Measurements from ENCODE around the gene NAIF1.
"Not testable (repeated sequence)": the region's sequence is repeated elsewhere in the genome, so short reads cannot be mapped to it uniquely, and the experiment has no call there.

NAIF1 gene

GRCh38 chr9:128115187-128116103, 48.3 kb upstream of the NAIF1 start:
- Histone ChIP-seq H3K4me1 (ENCODE audit: insufficient read depth, low read length, severe bottlenecking) (peaks cover 22% of the 10 kb centered on the region), H3K9me3 (ENCODE audit: low read length) (no peaks in the 10 kb centered on the region), H3K9me2 (ENCODE audit: low read depth, low read length) (no peaks in the 10 kb centered on the region), H3K79me2 (ENCODE audit: insufficient read depth, low read length) (no peaks in the 10 kb centered on the region), H3K27ac (ENCODE audit: low read depth, low read length, poor library complexity, severe bottlenecking) (peak overlapping the region; percentile 77), H3F3A (ENCODE audit: insufficient read depth, low read length) (peaks cover 4% of the 10 kb centered on the region; the same call in 1 of the 2 replicates), H3K9ac (ENCODE audit: low read length) (no peak overlapping the region; the same call in 1 of the 2 replicates), H3K4me3 (ENCODE audit: low read depth, low read length, poor library complexity, severe bottlenecking) (no peak overlapping the region), H3K27me3 (ENCODE audit: insufficient read depth, low read length) (no peaks in the 10 kb centered on the region), H3K36me3 (ENCODE audit: insufficient read depth, low read length) (peaks cover 36% of the 10 kb centered on the region), H4K20me1 (ENCODE audit: insufficient read depth, low read length) (no peaks in the 10 kb centered on the region), H2AFZ (ENCODE audit: low read length) (no peak overlapping the region), H3K4me2 (ENCODE audit: low read length) (peak overlapping the region; percentile 6; the same call in 1 of the 2 replicates)
- TF ChIP-seq CTCF (IDR thresholded peaks at IDR 0.05; ENCODE audit: low read length): no peak
- no peak for TF ChIP-seq EZH2 (IDR thresholded peaks at IDR 0.05; ENCODE audit: borderline replicate concordance, low read length)

GRCh38 chr9:128114326-128115186, 47.4 kb upstream of the NAIF1 start:
- H3K27me3 ChIP-seq (ENCODE audit: insufficient read depth, low read length): no peaks in the 10 kb centered on the region
- no peak overlapping the region; the same call in 1 of the 2 replicates for H3K4me2 ChIP-seq (ENCODE audit: low read length)
- no peak overlapping the region for H2AFZ ChIP-seq (ENCODE audit: low read length)
- peak overlapping the region; percentile 77 for H3K27ac ChIP-seq (ENCODE audit: low read depth, low read length, poor library complexity, severe bottlenecking)
- H3K9me2 ChIP-seq (ENCODE audit: low read depth, low read length): no peaks in the 10 kb centered on the region
- H3K9me3 ChIP-seq (ENCODE audit: low read length): no peaks in the 10 kb centered on the region
- H3K4me1 ChIP-seq (ENCODE audit: insufficient read depth, low read length, severe bottlenecking): peaks cover 22% of the 10 kb centered on the region
- peaks cover 4% of the 10 kb centered on the region; the same call in 1 of the 2 replicates for H3F3A ChIP-seq (ENCODE audit: insufficient read depth, low read length)
- TF ChIP-seq EZH2 (IDR thresholded peaks at IDR 0.05; ENCODE audit: borderline replicate concordance, low read length) (no peak), CTCF (IDR thresholded peaks at IDR 0.05; ENCODE audit: low read length) (no peak)
- H3K4me3 ChIP-seq (ENCODE audit: low read depth, low read length, poor library complexity, severe bottlenecking): no peak overlapping the region
- H3K9ac ChIP-seq (ENCODE audit: low read length): no peak overlapping the region; the same call in 1 of the 2 replicates
- peaks cover 32% of the 10 kb centered on the region for H3K36me3 ChIP-seq (ENCODE audit: insufficient read depth, low read length)
- no peaks in the 10 kb centered on the region for H3K79me2 ChIP-seq (ENCODE audit: insufficient read depth, low read length)
- no peaks in the 10 kb centered on the region for H4K20me1 ChIP-seq (ENCODE audit: insufficient read depth, low read length)

- Histone ChIP-seq H3K9me3 (ENCODE audit: low read length) (no peaks in the 10 kb centered on the region), H3K4me1 (ENCODE audit: insufficient read depth, low read length, severe bottlenecking) (peaks cover 22% of the 10 kb centered on the region), H3K9me2 (ENCODE audit: low read depth, low read length) (no peaks in the 10 kb centered on the region), H3F3A (ENCODE audit: insufficient read depth, low read length) (peaks cover 4% of the 10 kb centered on the region; the same call in 1 of the 2 replicates), H3K36me3 (ENCODE audit: insufficient read depth, low read length) (peaks cover 40% of the 10 kb centered on the region), H3K4me2 (ENCODE audit: low read length) (no peak overlapping the region), H2AFZ (ENCODE audit: low read length) (no peak overlapping the region), H3K79me2 (ENCODE audit: insufficient read depth, low read length) (no peaks in the 10 kb centered on the region), H3K4me3 (ENCODE audit: low read depth, low read length, poor library complexity, severe bottlenecking) (no peak overlapping the region), H4K20me1 (ENCODE audit: insufficient read depth, low read length) (no peaks in the 10 kb centered on the region), H3K27ac (ENCODE audit: low read depth, low read length, poor library complexity, severe bottlenecking) (peak overlapping the region; percentile 77), H3K9ac (ENCODE audit: low read length) (no peak overlapping the region), H3K27me3 (ENCODE audit: insufficient read depth, low read length) (no peaks in the 10 kb centered on the region)
- no peak for TF ChIP-seq EZH2 (IDR thresholded peaks at IDR 0.05; ENCODE audit: borderline replicate concordance, low read length)
- TF ChIP-seq CTCF (IDR thresholded peaks at IDR 0.05; ENCODE audit: low read length): no peak
Observed at GRCh38 chr9:128113526-128114325, 46.6 kb upstream of the NAIF1 start.

GRCh38 chr9:128111726-128112125, 44.6 kb upstream of the NAIF1 start:
- not testable (repeated sequence) for H3K27me3 ChIP-seq (ENCODE audit: insufficient read depth, low read length); H3K4me3 ChIP-seq (ENCODE audit: low read depth, low read length, poor library complexity, severe bottlenecking); H3K9me2 ChIP-seq (ENCODE audit: low read depth, low read length); H3K9ac ChIP-seq (ENCODE audit: low read length); H4K20me1 ChIP-seq (ENCODE audit: insufficient read depth, low read length); H3F3A ChIP-seq (ENCODE audit: insufficient read depth, low read length); H3K79me2 ChIP-seq (ENCODE audit: insufficient read depth, low read length); H3K27ac ChIP-seq (ENCODE audit: low read depth, low read length, poor library complexity, severe bottlenecking); H3K4me2 ChIP-seq (ENCODE audit: low read length); H2AFZ ChIP-seq (ENCODE audit: low read length); H3K9me3 ChIP-seq (ENCODE audit: low read length)
- Histone ChIP-seq H3K4me1 (ENCODE audit: insufficient read depth, low read length, severe bottlenecking) (peaks cover 17% of the 10 kb centered on the region), H3K36me3 (ENCODE audit: insufficient read depth, low read length) (peaks cover 60% of the 10 kb centered on the region)
